GM12865 (cell line): Measurements from ENCODE around the gene SYN1.
"Not testable (repeated sequence)": the region's sequence is repeated elsewhere in the genome, so short reads cannot be mapped to it uniquely, and the experiment has no call there.

Source experiments
- DNase-seq: peaks from one replicate; pipeline ENCODE4 v3.0.0; 2010; ENCODE audit warnings: low read depth
- H3K4me3 ChIP-seq: 2 replicates; pipeline ENCODE4 v1.5.1; 2011; ENCODE audit warnings: mild to moderate bottlenecking, low read depth, low read length, control low read depth
- CTCF ChIP-seq: IDR thresholded peaks from 2 replicates; pipeline ENCODE4 v1.5.1; 2011; ENCODE audit warnings: low read length, control low read depth, low read depth, inconsistent platforms; ENCODE audit not compliant: insufficient read depth; ENCODE audit errors: missing control alignments

SYN1 gene

GRCh38 chrX:47612418-47612817 lies 7.2 kb downstream of the SYN1 start:
- no peak for DNase-seq
- no peak for TF ChIP-seq CTCF
- H3K4me3 ChIP-seq, result no peak overlapping the region

GRCh38 chrX:47611926-47612325 lies 7.7 kb downstream of the SYN1 start:
- DNase-seq, result no peak
- TF ChIP-seq CTCF, result no peak

GRCh38 chrX:47611489-47611888 lies 8.2 kb downstream of the SYN1 start:
- DNase-seq, result no peak
- TF ChIP-seq CTCF, result no peak
- H3K4me3 ChIP-seq, result no peak overlapping the region

More at GRCh38 chrX:47611926-47612325, 7.7 kb downstream of the SYN1 start:
- no peak overlapping the region for H3K4me3 ChIP-seq

- H3K4me3 ChIP-seq, result no peak overlapping the region
- no peak for TF ChIP-seq CTCF
- no peak for DNase-seq
These were observed 9.1 kb downstream of the SYN1 start for GRCh38 chrX:47610511-47610910.

- DNase-seq, result no peak
- H3K4me3 ChIP-seq, result no peak overlapping the region
- no peak for TF ChIP-seq CTCF
These were observed 11.4 kb downstream of the SYN1 start for GRCh38 chrX:47608130-47608810.

GRCh38 chrX:47607091-47607490 lies 12.6 kb downstream of the SYN1 start:
- no peak overlapping the region for H3K4me3 ChIP-seq
- TF ChIP-seq CTCF, result no peak
- no peak for DNase-seq

GRCh38 chrX:47605024-47605423 lies 14.6 kb downstream of the SYN1 start:
- no peak for TF ChIP-seq CTCF
- no peak for DNase-seq
- no peak overlapping the region for H3K4me3 ChIP-seq

- not testable (repeated sequence) for DNase-seq, H3K4me3 ChIP-seq
These were observed 16.5 kb downstream of the SYN1 start for GRCh38 chrX:47603125-47603524.
